Right ventricle myocardium superior (tissue), 1 donor: ENCODE data around the gene PITPNM3. TPM values are rescaled to one million over a fixed set of nuclear protein-coding genes. Genes with fewer than 3 reads are reported as not detected.
"Not testable (repeated sequence)": the region's sequence is repeated elsewhere in the genome, so short reads cannot be mapped to it uniquely, and the experiment has no call there.

Experiments
- ATAC-seq: fragments of 200-7000 bp; cut with Tn5 transposase; one replicate; pipeline ENCODE4 v1.9.1; 2020; ENCODE audit warnings: mild to moderate bottlenecking; ENCODE audit not compliant: poor library complexity
- DNase-seq: peaks from one replicate; pipeline ENCODE4 v3.0.0-alpha.2; 2020
- intact Hi-C: fragments of 100-400 bp; cut with DNase I; formaldehyde crosslinking; loops from one replicate; pipeline ENCODE4 v1.11.2; 2022
- total RNA-seq: library from RNA; stranded (reverse); fragmentation: NEBNext Ultra II Directional; extraction: Animal tissue kit (Norgen Biotek cat#: 25700); gene quantifications from one replicate; pipeline ENCODE4 v1.2.1, GENCODE V29; 2021
- donor health status: DM: no; HTN: yes; CAD: no; lungs with severe emphysema.

PITPNM3 gene
- total RNA-seq, 1 donor from 2014 or later: 0.27 TPM

- intact Hi-C loops: no loop called here
- DNase-seq (no peak), ATAC-seq (no peak)
These were observed 62.0 kb downstream of the PITPNM3 start for GRCh38 chr17:6494239-6494941.

GRCh38 chr17:6492892-6493674 lies 63.3 kb downstream of the PITPNM3 start:
- ATAC-seq: no peak
- DNase-seq: no peak
- intact Hi-C loops: no loop called here

- DNase-seq (no peak), ATAC-seq (no peak)
These were observed 65.2 kb downstream of the PITPNM3 start for GRCh38 chr17:6491071-6491700.

DNA sequence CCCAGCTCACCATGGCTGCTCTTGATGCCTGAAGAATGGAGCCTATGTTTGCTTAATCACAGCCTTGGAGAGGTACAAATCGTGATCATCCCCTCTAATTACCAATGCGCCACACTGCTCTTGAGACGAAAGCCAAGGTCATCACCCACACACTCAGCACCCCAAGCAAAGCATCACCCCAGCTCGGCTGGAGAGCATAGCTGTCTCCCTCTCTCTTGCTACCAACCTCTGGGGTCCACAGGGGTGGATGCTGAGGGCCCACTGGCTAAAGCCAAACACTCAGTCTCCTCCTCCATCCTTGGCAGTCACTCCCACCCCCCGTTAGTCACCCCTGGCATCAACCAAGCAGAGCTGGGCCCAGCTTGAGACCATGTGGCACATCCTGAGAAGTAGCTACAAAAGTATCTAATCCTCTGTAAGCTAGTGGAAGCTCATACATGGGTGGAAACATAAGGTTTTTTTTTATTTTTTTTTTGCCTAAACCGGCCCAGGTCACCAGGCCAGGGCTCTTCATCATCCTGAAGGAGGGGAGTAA lies 67.3 kb downstream of the PITPNM3 start:
- ATAC-seq (no peak), DNase-seq (no peak)
- intact Hi-C loops: loop anchor here (10.0 kb wide), 1 partner anchor 106 kb away; no protein-coding TSS in a partner anchor

More at GRCh38 chr17:6491071-6491700, 65.2 kb downstream of the PITPNM3 start:
- intact Hi-C loops: no loop called here

- DNase-seq (no peak), ATAC-seq (no peak)
- intact Hi-C loops: loop anchor here (10.0 kb wide), 1 partner anchor 107 kb away; no protein-coding TSS in a partner anchor
These were observed 68.3 kb downstream of the PITPNM3 start for GRCh38 chr17:6488008-6488539.

GRCh38 chr17:6487251-6488007 lies 68.9 kb downstream of the PITPNM3 start:
- intact Hi-C loops: loop anchor here (10.0 kb wide), 1 partner anchor 107 kb away; no protein-coding TSS in a partner anchor
- ATAC-seq (no peak), DNase-seq (peak; percentile 58)

DNA sequence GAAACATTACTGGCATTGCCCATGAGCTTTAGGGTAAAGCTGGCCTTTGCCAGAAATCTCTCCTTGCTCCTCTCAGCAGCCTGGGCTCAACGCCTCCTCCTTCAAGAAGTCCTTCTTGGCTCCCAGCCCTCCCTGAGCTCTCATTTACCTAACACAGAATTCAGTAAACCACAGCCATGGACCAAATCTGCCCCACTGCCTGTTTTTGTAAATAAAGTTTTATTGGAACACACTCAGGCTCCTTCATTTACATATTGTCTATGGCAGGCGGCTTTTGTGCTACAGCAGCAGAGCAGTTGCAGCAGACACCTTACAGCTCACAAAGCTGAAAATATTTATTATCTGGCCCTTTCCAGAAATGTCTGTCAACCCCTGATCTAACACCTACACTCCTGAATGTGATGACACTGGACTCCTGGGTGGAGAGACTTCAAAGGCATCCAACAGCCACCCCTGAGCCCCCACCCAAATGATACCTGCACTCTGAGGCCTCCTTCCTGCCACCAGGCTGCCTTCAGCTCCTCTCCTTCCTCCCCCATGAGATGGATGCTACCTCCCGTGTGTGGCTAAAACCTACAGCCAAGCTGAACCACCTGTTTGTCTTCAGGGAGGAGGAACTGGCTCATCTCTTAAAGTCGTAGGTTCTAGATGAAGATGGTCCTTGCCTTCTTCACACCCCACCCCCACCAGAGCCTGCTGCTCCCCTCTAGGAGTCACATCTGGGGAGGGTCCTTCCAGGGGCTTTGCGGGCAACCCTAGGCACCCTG lies 70.5 kb downstream of the PITPNM3 start:
- ATAC-seq: no peak

DNA sequence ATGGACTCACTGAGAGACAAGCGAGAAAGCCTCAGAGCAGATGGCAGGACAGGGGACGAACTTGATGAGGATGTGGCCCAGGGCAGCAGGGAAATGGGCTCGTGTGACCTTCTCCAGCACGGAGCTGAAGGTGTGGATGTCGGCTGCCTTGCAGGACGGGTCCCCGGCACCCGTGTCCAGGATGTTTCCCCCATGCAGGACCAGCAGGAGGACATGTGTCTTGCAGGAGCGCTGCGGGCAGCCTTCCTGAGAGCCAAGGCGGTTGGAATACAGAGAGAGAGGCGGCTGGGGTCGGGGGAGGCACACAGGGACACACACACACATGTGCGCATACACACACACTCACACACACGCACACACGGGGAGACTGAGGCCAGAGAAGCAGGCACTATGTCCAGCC lies 72.8 kb downstream of the PITPNM3 start:
- ATAC-seq (no peak), DNase-seq (no peak)
- intact Hi-C loops: loop anchor here (10.0 kb wide), 1 partner anchor 111 kb away; no protein-coding TSS in a partner anchor

More for the DNA sequence above, 70.5 kb downstream of the PITPNM3 start:
- no peak for DNase-seq
- intact Hi-C loops: loop anchor here (10.0 kb wide), 1 partner anchor 109 kb away; no protein-coding TSS in a partner anchor

- intact Hi-C loops: loop anchor here (10.0 kb wide), 1 partner anchor 112 kb away; no protein-coding TSS in a partner anchor
- ATAC-seq, DNase-seq: not testable (repeated sequence)
These were observed 73.6 kb downstream of the PITPNM3 start for GRCh38 chr17:6482796-6483195.

- no peak for ATAC-seq
- intact Hi-C loops: loop anchor here (10.0 kb wide), 1 partner anchor 113 kb away; no protein-coding TSS in a partner anchor
- DNase-seq: no peak
These were observed 74.3 kb downstream of the PITPNM3 start for GRCh38 chr17:6482105-6482455.

- intact Hi-C loops: loop anchor here (10.0 kb wide), 1 partner anchor 115 kb away; no protein-coding TSS in a partner anchor
- ATAC-seq (no peak), DNase-seq (no peak)
These were observed 76.1 kb downstream of the PITPNM3 start for GRCh38 chr17:6480303-6480675.

GRCh38 chr17:6479622-6480302 lies 76.6 kb downstream of the PITPNM3 start:
- intact Hi-C loops: loop anchor here (10.0 kb wide), 2 partner anchors 75 to 115 kb away; partner anchors contain the start of gene PITPNM3
- DNase-seq: no peak
- ATAC-seq: no peak

GRCh38 chr17:6478486-6478885 lies 77.9 kb downstream of the PITPNM3 start:
- intact Hi-C loops: loop anchor here (10.0 kb wide), 1 partner anchor 76 kb away; the partner anchor contains the start of gene PITPNM3
- no peak for DNase-seq
- no peak for ATAC-seq

- DNase-seq (no peak), ATAC-seq (no peak)
- intact Hi-C loops: loop anchor here (10.0 kb wide), 1 partner anchor 77 kb away; the partner anchor contains the start of gene PITPNM3
These were observed 78.4 kb downstream of the PITPNM3 start for GRCh38 chr17:6477831-6478383.

DNA sequence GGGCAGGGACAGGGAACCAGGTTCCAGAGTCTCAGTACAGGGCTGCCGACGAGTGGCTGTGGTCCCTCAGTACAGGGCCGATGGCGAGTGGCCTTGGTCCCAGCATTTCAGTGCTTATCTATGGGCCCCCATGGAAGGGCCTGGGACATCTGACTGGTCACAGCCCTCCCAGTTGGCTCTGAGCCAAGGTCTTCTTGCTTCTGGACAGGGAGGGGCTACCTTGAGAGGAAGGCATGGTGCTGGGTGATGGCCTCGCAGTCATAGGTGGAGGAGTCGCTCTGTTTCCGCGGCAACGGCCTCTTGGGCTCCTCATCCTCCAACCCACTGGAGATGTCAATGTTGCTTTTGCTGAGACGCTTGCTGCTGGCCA lies 79.6 kb downstream of the PITPNM3 start:
- ATAC-seq (no peak), DNase-seq (no peak)
- intact Hi-C loops: loop anchor here (10.0 kb wide), 1 partner anchor 78 kb away; the partner anchor contains the start of gene PITPNM3
